Measurements from ENCODE around the gene ENTPD3. TPM values are rescaled to one million over a fixed set of nuclear protein-coding genes. Genes with fewer than 3 reads are reported as not detected.

Gene ENTPD3
- total and polyA plus RNA-seq, 2 of the 8 experiments (the other 6 are each of a cell fraction or from before 2014, with no cell fraction given) = 0.60 to 1.0 TPM

GRCh38 chr3:40464339-40465110 is 77.5 kb downstream of the ENTPD3 start:
- H2BK20ac ChIP-seq (ENCODE audit: low read length) = no peak overlapping the region
- peaks cover 2% of the 10 kb centered on the region; the same call in 1 of the 2 replicates for H3K79me1 ChIP-seq (ENCODE audit: low read depth, low read length)
- H2AK5ac ChIP-seq (ENCODE audit: low read depth, low read length) = no peak overlapping the region
- H3K18ac ChIP-seq (ENCODE audit: extremely low read depth, low read length) = no peak overlapping the region
- no peaks in the 10 kb centered on the region for H3K23me2 ChIP-seq (ENCODE audit: low read depth, low read length)
- H3K27ac ChIP-seq (ENCODE audit: low read depth, low read length) = no peak overlapping the region
- H4K5ac ChIP-seq (ENCODE audit: insufficient read length, low read depth, low read length) = no peak overlapping the region
- POLR2A ChIA-PET (ENCODE audit: partially characterized antibody) = interaction anchor here (1.3 to 10.2 kb wide), 12 partner anchors 5 to 150 kb away, joined by 3 to 64 read pairs (median 9); partner anchors contain the start of genes RPL14, ZNF619 and ZNF620
- H3K9me3 ChIP-seq (ENCODE audit: insufficient read depth in 2 of 2, low read depth in 1 of 2, low read length in 1 of 2) = no peaks in the 10 kb centered on the region
- no peak overlapping the region for H3K23ac ChIP-seq (ENCODE audit: insufficient read length)
- H3K36me3 ChIP-seq (ENCODE audit: control insufficient read depth in 2 of 4, insufficient read depth in 4 of 4, low read length in 3 of 4) = peaks cover 19 to 66% (median 42%) of the 10 kb centered on the region in 4 experiments
- H2BK120ac ChIP-seq (replicated peaks; ENCODE audit: low read depth, low read length) = no peak overlapping the region
- WGBS, 2 experiments (ENCODE audit: extremely low coverage in 1 of 2, insufficient coverage in 1 of 2, insufficient read length in 1 of 2, insufficient replicate concordance in 2 of 2, low coverage in 1 of 2, low lambda C conversion rate in 2 of 2, missing lambda C conversion rate in 1 of 2) = 77% methylated on average over 9 of the region's 9 CpGs; no CpG with 5 or more reads in 1 of the 2 experiments
- no peak overlapping the region for H3K4ac ChIP-seq (replicated peaks; ENCODE audit: insufficient read length, low read depth, low read length)
- DNase-seq (ENCODE audit: low read depth in 1 of 2, low spot score in 2 of 2) (no peak), FAIRE-seq (no peak)
- H2AFZ ChIP-seq (ENCODE audit: low read length) = no peak overlapping the region
- no peak overlapping the region for H3K56ac ChIP-seq (replicated peaks; ENCODE audit: insufficient read length, low read depth, low read length)
- no peak overlapping the region for H2BK12ac ChIP-seq (ENCODE audit: low read depth, low read length)
- TF ChIP-seq SAP30 (IDR thresholded peaks at IDR 0.05; ENCODE audit: insufficient read depth, insufficient replicate concordance, low read length) (no peak), POLR2AphosphoS5 (IDR thresholded peaks at IDR 0.05; ENCODE audit: low read depth, low read length) (peak; percentile 55; the same call in 1 of the 2 replicates), BRCA1 (IDR thresholded peaks at IDR 0.05; ENCODE audit: low read depth, low read length) (no peak), RXRA (IDR thresholded peaks at IDR 0.05; ENCODE audit: insufficient read depth, low read depth, low read length) (no peak)
- H3K9ac ChIP-seq (replicated peaks in 1 of 4; ENCODE audit: extremely low read depth in 1 of 4, low read depth in 3 of 4, low read length in 3 of 4) = no peak overlapping the region
- peaks cover 0 to 8% of the 10 kb centered on the region in 2 experiments; a peak in 1 of 4 replicates for H3K79me2 ChIP-seq (ENCODE audit: control insufficient read depth in 1 of 2, insufficient read depth in 2 of 2, low read length in 2 of 2)
- no peak overlapping the region for H3K4me2 ChIP-seq (ENCODE audit: insufficient read depth in 1 of 2, low read depth in 2 of 2, low read length in 2 of 2)
- no peaks in the 10 kb centered on the region for H3K4me1 ChIP-seq (replicated peaks in 1 of 4; ENCODE audit: control insufficient read depth in 3 of 4, insufficient read depth in 4 of 4, low read length in 3 of 4)
- H3K27me3 ChIP-seq (replicated peaks in 1 of 4; ENCODE audit: control insufficient read depth in 3 of 4, extremely low read depth in 1 of 4, insufficient read depth in 3 of 4, low read length in 3 of 4) = no peaks in the 10 kb centered on the region
- CTCF ChIA-PET (ENCODE audit: partially characterized antibody) = interaction anchor here (0.7 to 1.8 kb wide), 3 partner anchors 10 to 137 kb away, joined by 3 to 8 read pairs (median 3); no protein-coding TSS in a partner anchor
- H4K20me1 ChIP-seq (replicated peaks in 1 of 2; ENCODE audit: control insufficient read depth in 1 of 2, insufficient read depth in 2 of 2, low read length in 2 of 2) = peaks cover 14% of the 10 kb centered on the region in 2 experiments
- no peak overlapping the region for H3K14ac ChIP-seq (ENCODE audit: insufficient read length)
- H4K8ac ChIP-seq (ENCODE audit: extremely low read depth, insufficient read depth, low read length) = no peak overlapping the region
- no peak overlapping the region for H3K4me3 ChIP-seq (ENCODE audit: extremely low read depth in 1 of 4, insufficient read depth in 2 of 4, low read depth in 3 of 4, low read length in 4 of 4)
- H4K91ac ChIP-seq (replicated peaks; ENCODE audit: insufficient read length, low read length) = no peak overlapping the region
- no peak overlapping the region for H2BK15ac ChIP-seq (ENCODE audit: low read length)
- H2BK5ac ChIP-seq (ENCODE audit: low read depth, low read length) = no peak overlapping the region
